Stimulated activated effector memory CD8-positive, alpha-beta T cell treated with anti-CD3 and anti-CD28 coated beads, Interleukin-12 subunit alpha, Interleukin-12 subunit beta, amount 100 ng/mL, for 72 hours (primary cell): Measurements from ENCODE around the gene CMTM4.

Experiments
- ATAC-seq: fragments of 150-1000 bp; cut with Tn5 transposase; 2 replicates; pipeline ENCODE4 v1.10.0; 2021
- DNase-seq, 2 donors: peaks; one replicate each; pipeline ENCODE4 v3.0.0; 2021 to 2022; ENCODE audit warnings: low spot score in 2 of 2
- H3K27ac Mint-ChIP-seq: one replicate; pipeline ENCODE4 v1.8.0; 2022; ENCODE audit warnings: mild to moderate bottlenecking, mixed read lengths
- H3K36me3 Mint-ChIP-seq: one replicate; pipeline ENCODE4 v1.8.0; 2022; ENCODE audit warnings: mild to moderate bottlenecking, mixed read lengths
- H3K4me1 Mint-ChIP-seq: one replicate; pipeline ENCODE4 v1.8.0; 2022; ENCODE audit warnings: mixed read lengths
- H3K4me3 Mint-ChIP-seq: one replicate; pipeline ENCODE4 v1.8.0; 2022; ENCODE audit warnings: mild to moderate bottlenecking, mixed read lengths
- H3K9me3 Mint-ChIP-seq: one replicate; pipeline ENCODE4 v1.8.0; 2022; ENCODE audit warnings: mixed read lengths

The CMTM4 gene

GRCh38 chr16:66714654-66715307 is 18.2 kb upstream of the CMTM4 start:
- Mint-ChIP-seq H3K27ac (no peak overlapping the region), H3K36me3 (no peaks in the 10 kb centered on the region), H3K4me3 (no peak overlapping the region), H3K9me3 (no peaks in the 10 kb centered on the region), H3K4me1 (no peaks in the 10 kb centered on the region)
- ATAC-seq (no peak), DNase-seq (no peak)

GRCh38 chr16:66714062-66714461 is 17.5 kb upstream of the CMTM4 start:
- no peaks in the 10 kb centered on the region for H3K9me3 Mint-ChIP-seq
- H3K4me1 Mint-ChIP-seq: no peaks in the 10 kb centered on the region
- H3K4me3 Mint-ChIP-seq: no peak overlapping the region
- no peak for DNase-seq
- no peak overlapping the region for H3K27ac Mint-ChIP-seq
- H3K36me3 Mint-ChIP-seq: no peaks in the 10 kb centered on the region
- no peak for ATAC-seq

GRCh38 chr16:66713076-66713475 is 16.5 kb upstream of the CMTM4 start:
- Mint-ChIP-seq H3K4me1 (no peaks in the 10 kb centered on the region), H3K27ac (no peak overlapping the region), H3K4me3 (no peak overlapping the region), H3K9me3 (no peaks in the 10 kb centered on the region), H3K36me3 (no peaks in the 10 kb centered on the region)
- DNase-seq (no peak), ATAC-seq (peak; percentile 13)

GRCh38 chr16:66712512-66712911 is 16.0 kb upstream of the CMTM4 start:
- H3K27ac Mint-ChIP-seq: no peak overlapping the region
- DNase-seq: no peak
- no peaks in the 10 kb centered on the region for H3K36me3 Mint-ChIP-seq
- no peaks in the 10 kb centered on the region for H3K4me1 Mint-ChIP-seq
- H3K9me3 Mint-ChIP-seq: no peaks in the 10 kb centered on the region
- peak; percentile 37 for ATAC-seq
- no peak overlapping the region for H3K4me3 Mint-ChIP-seq

- Mint-ChIP-seq H3K9me3 (no peaks in the 10 kb centered on the region), H3K4me1 (no peaks in the 10 kb centered on the region), H3K36me3 (no peaks in the 10 kb centered on the region), H3K4me3 (no peak overlapping the region), H3K27ac (no peak overlapping the region)
- ATAC-seq: peak; percentile 32
- no peak for DNase-seq
These were observed 15.0 kb upstream of the CMTM4 start for GRCh38 chr16:66711581-66711980.

GRCh38 chr16:66706506-66706880 is 9.9 kb upstream of the CMTM4 start:
- no peak overlapping the region for H3K4me3 Mint-ChIP-seq
- no peak for ATAC-seq
- H3K4me1 Mint-ChIP-seq: no peaks in the 10 kb centered on the region
- no peak for DNase-seq
- H3K36me3 Mint-ChIP-seq: no peaks in the 10 kb centered on the region
- no peak overlapping the region for H3K27ac Mint-ChIP-seq
- H3K9me3 Mint-ChIP-seq: no peaks in the 10 kb centered on the region

GRCh38 chr16:66705790-66706505 is 9.4 kb upstream of the CMTM4 start:
- ATAC-seq (no peak), DNase-seq (no peak)
- H3K4me3 Mint-ChIP-seq: no peak overlapping the region
- no peaks in the 10 kb centered on the region for H3K4me1 Mint-ChIP-seq
- no peaks in the 10 kb centered on the region for H3K9me3 Mint-ChIP-seq
- H3K36me3 Mint-ChIP-seq: no peaks in the 10 kb centered on the region
- H3K27ac Mint-ChIP-seq: no peak overlapping the region

GRCh38 chr16:66703406-66704215 is 7.1 kb upstream of the CMTM4 start:
- Mint-ChIP-seq H3K36me3 (no peaks in the 10 kb centered on the region), H3K4me3 (no peak overlapping the region), H3K9me3 (no peaks in the 10 kb centered on the region), H3K4me1 (no peaks in the 10 kb centered on the region), H3K27ac (no peak overlapping the region)
- DNase-seq (no peak), ATAC-seq (no peak)

- Mint-ChIP-seq H3K36me3 (no peaks in the 10 kb centered on the region), H3K27ac (no peak overlapping the region), H3K4me3 (no peak overlapping the region), H3K4me1 (no peaks in the 10 kb centered on the region), H3K9me3 (no peaks in the 10 kb centered on the region)
- ATAC-seq (no peak), DNase-seq (no peak)
These were observed 5.0 kb upstream of the CMTM4 start for GRCh38 chr16:66701516-66701915.

- Mint-ChIP-seq H3K36me3 (no peaks in the 10 kb centered on the region), H3K4me1 (no peaks in the 10 kb centered on the region), H3K4me3 (no peak overlapping the region), H3K9me3 (no peaks in the 10 kb centered on the region), H3K27ac (no peak overlapping the region)
- no peak for ATAC-seq
- no peak for DNase-seq
These were observed 4.5 kb upstream of the CMTM4 start for GRCh38 chr16:66701026-66701425.

GRCh38 chr16:66699898-66700297 is 3.4 kb upstream of the CMTM4 start:
- no peaks in the 10 kb centered on the region for H3K4me1 Mint-ChIP-seq
- ATAC-seq (no peak), DNase-seq (no peak)
- H3K27ac Mint-ChIP-seq: no peak overlapping the region
- H3K9me3 Mint-ChIP-seq: no peaks in the 10 kb centered on the region
- H3K4me3 Mint-ChIP-seq: no peak overlapping the region
- no peaks in the 10 kb centered on the region for H3K36me3 Mint-ChIP-seq

- Mint-ChIP-seq H3K36me3 (no peaks in the 10 kb centered on the region), H3K4me3 (peak overlapping the region; percentile 68), H3K4me1 (no peaks in the 10 kb centered on the region), H3K9me3 (no peaks in the 10 kb centered on the region), H3K27ac (no peak overlapping the region)
- ATAC-seq: no peak
- no peak for DNase-seq
These were observed 1.5 kb upstream of the CMTM4 start for GRCh38 chr16:66698046-66698445.

GRCh38 chr16:66695935-66696668 is 441 bp downstream of the CMTM4 start:
- peak; percentile 20 to 67 for DNase-seq
- Mint-ChIP-seq H3K36me3 (no peaks in the 10 kb centered on the region), H3K27ac (no peak overlapping the region), H3K4me1 (no peaks in the 10 kb centered on the region), H3K9me3 (no peaks in the 10 kb centered on the region), H3K4me3 (peak overlapping the region; percentile 63)
- ATAC-seq: peak; percentile 72

- H3K9me3 Mint-ChIP-seq: no peaks in the 10 kb centered on the region
- H3K4me1 Mint-ChIP-seq: no peaks in the 10 kb centered on the region
- no peaks in the 10 kb centered on the region for H3K36me3 Mint-ChIP-seq
- DNase-seq: no peak
- peak overlapping the region; percentile 63 for H3K4me3 Mint-ChIP-seq
- no peak for ATAC-seq
- no peak overlapping the region for H3K27ac Mint-ChIP-seq
These were observed 1.0 kb downstream of the CMTM4 start for GRCh38 chr16:66695471-66695934.

GRCh38 chr16:66693149-66693548 is 3.4 kb downstream of the CMTM4 start:
- Mint-ChIP-seq H3K4me1 (no peaks in the 10 kb centered on the region), H3K9me3 (no peaks in the 10 kb centered on the region), H3K36me3 (no peaks in the 10 kb centered on the region), H3K27ac (no peak overlapping the region), H3K4me3 (no peak overlapping the region)
- no peak for ATAC-seq
- no peak for DNase-seq
